NOMO-1 (cell line): ENCODE measurements around the gene GPX4.

ENCODE experiments used
- DNase-seq, 2 experiments: peaks; one replicate each; lab custom pipeline; 2025; ENCODE audit not compliant: unreplicated experiment in 2 of 2; lab: John Stamatoyannopoulos, UW

GPX4 gene

GRCh38 chr19:1102407-1103131 lies 1.2 kb upstream of the GPX4 start:
- peak; percentile 45 to 81 for DNase-seq

DNA sequence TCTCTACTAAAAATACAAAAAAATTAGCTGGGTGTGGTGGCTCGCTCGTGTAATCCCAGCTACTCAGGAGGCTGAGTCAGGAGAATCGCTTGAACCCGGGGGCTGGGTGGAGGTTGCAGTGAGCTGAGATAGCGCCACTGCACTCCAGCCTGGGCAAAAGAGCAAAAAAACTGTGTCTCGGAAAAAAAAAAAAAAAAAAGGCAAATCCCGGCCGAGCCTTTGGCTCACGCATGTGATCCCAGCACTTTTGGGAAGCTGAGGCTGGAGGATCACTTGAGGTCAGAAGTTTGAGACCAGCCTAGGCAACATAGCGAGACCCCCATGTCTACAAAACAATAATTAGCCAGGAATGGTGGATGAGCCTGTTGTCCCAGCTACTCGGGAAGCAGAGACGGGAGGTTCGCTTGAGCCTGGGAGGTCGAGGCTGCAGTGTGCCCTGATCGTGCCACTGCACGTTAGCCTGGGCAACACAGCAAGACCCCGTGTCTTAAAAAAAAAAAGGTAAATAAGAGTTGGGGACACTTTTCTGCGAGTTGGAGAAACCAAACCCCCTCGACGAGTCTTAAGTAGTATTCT lies 574 bp upstream of the GPX4 start:
- no peak for DNase-seq

DNA sequence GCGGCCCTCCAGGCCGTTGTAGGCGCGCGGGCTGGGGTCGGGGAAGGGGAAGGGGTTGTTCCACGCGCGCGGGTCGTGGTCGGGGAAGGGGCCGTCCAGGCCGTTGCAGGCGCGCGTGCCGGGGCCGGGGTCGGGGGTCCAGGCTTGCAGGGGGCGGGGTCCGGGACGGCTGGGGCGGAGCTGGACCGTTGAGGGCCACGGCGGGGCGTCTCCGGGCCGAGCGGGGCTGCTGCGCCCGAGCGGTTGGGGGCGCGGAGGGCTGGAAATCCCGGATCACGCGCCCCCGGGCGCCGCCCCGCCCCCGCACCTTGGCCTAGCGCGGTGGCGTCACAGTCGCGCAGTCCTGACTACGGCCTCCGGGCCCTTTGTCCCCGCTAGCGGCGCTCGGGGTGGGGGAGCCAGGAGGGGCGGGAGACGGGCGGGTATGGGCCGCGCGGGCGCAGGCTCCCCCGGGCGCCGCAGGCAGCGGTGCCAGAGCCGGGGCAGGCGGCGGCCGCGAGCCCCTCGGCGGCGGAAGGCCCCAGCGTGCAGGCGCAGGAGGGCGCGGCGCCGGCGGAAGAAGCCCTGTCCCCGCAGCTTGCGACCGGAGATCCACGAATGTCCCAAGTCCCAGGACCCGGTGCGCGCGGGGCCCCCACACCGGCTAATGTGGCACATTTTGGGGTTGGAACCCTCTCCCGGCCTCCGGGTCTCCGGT lies 665 bp downstream of the GPX4 start:
- DNase-seq: peak; percentile 53 to 57

GRCh38 chr19:1105008-1105872 lies 1.4 kb downstream of the GPX4 start:
- no peak for DNase-seq

DNA sequence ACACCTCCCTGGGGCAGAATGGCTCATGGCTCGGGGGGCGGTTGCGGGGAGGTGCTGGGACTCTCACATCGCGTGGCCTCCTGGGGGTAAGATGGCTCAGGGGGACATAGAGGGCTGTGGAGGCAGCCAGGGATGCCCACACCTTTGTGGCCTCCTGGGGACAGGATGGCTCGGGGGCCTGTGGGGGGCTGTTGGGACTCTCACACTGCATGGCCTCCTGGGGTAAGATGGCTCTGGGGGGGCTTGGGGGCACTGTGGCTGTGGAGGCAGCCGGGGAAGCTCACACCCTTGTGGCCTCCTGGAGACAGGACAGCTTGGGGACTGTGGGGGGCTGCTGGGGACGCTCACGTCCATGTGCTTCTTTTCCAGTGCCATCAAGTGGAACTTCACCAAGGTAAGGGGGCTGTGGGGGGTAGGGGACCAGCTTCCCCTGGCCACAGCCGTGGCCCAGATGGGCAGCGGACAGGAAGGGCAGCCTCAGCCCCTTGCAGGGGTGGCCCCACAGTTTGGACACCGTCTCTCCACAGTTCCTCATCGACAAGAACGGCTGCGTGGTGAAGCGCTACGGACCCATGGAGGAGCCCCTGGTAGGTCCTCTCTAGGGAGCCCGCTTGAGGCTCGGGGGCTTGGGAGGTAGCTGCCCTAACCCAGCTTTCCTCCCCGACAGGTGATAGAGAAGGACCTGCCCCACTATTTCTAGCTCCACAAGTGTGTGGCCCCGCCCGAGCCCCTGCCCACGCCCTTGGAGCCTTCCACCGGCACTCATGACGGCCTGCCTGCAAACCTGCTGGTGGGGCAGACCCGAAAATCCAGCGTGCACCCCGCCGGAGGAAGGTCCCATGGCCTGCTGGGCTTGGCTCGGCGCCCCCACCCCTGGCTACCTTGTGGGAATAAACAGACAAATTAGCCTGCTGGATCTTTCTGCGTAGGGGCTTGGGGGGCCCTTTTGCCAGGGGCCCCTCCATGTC lies 2.4 kb downstream of the GPX4 start:
- no peak for DNase-seq

- DNase-seq: peak; percentile 46 to 59
Measured at GRCh38 chr19:1106841-1107660, 3.3 kb downstream of the GPX4 start.

GRCh38 chr19:1107661-1108261 lies 4.0 kb downstream of the GPX4 start:
- DNase-seq: peak; percentile 19 to 24

GRCh38 chr19:1108291-1109031 lies 4.7 kb downstream of the GPX4 start:
- no peak for DNase-seq

- DNase-seq: no peak
Measured at GRCh38 chr19:1109032-1109551, 5.3 kb downstream of the GPX4 start.

DNA sequence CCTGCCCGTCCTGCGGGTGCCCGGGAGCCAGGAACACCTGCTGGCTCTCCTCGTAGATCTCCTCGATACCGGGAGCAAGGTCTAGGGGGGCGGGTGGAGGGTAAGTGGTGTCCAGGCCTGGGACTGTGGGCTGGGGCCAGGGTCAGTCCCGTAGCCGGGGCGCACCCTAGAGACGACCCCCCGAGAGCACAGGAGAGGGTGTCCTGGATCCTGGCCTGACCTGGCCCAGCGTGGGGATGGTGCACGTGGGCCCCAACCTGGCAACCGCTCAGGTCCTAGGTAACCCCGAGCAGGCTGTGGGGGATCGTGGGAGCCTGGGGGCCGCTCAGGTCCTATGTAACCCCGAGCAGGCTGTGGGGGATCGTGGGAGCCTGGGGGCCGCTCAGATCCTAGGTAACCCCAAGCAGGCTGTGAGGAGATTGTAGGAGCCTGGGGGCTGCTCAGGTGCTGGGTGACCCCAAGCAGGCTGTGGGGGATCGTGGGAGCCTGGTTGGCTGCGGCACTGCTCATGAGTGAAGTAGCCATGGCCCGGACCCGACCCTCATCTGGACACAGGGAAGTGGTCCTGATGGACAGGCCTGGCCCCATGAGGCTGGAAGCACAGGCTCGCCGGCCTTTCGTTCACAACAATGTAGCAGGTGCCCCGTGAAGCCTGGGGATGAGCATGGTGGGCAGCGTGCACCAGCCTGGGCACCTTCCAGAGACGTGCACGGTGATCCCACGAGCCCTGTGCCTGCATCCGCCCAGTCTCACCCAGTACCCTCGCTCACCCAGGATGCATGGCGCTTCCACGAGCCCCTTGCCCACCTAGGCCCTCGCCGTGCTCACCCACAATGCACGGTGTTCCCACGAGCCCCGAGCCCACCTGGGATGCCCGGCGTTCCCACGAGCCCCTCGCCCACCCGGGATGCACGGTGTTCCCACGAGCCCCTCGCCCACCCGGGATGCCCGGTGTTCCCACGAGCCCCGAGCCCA lies 6.2 kb downstream of the GPX4 start:
- DNase-seq: no peak

DNA sequence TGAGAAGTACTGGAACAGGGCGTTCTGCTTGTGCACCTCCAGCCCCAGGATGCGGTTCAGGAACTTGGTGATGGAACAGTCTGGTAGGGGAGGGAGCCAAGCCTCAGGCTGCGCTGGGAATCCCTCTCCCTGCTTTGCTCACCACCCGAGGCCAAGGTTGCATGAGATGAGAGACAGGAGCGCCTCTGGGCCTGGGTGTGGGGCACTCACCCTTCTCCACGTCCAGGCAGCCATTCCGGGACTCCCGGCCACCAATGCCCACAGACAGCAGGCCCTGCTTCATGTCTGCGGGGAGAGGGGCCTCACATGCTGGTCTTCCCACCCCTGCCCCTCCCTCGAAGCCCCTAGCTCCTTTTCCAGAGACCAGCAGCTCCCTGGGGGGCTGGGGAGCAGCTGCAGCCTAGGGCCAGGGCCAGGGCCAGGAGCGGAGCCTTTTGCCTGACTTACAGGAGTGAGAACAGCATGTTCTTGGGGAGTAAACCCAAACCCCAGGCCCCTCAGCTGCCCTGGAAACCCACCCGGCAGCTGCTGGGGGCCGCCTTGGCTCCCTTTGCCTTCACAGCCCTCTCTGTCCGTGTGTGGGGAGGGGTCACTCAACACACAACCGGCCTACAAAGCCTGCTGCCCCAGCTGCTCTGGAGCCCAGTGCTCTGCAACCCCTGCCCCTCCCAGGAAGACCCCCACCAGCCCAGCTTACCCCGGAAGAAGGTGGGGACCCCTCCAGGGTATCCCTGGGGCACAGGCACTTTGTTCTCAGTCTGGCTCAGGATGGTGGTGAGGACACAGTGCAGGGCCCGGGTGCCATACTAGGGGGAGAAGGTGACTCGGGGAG lies 7.2 kb downstream of the GPX4 start:
- DNase-seq: no peak

DNA sequence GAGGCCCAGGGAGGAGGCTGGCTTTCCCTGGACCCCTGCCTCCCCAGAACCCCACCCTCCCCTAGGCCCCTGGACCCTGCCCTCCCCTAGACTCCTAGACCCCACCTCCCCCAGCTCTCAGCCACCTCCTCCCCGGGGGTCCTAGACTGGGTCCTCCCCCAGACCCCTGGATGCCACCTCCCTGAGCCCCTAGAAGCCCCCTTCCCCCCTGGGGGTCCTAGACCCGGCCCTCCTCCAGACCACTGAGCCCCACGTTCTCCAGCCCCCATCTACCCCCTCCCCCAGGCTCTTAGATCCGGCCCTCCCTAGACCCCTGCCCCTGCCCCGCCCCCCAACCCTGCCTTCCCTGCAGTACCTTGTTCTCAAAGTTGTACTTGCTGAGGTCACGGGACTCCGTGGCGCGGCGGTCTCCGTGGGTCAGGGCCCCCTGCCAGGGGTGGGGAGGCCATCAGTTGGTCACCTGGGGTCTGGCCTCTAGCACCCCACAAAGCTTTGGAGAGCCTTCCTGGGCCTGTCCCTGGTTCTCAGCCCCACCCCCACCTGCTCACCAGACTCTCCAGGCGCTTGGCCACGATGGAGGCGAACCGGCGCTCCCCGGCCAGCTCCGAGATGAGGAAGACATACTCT lies 8.0 kb downstream of the GPX4 start:
- DNase-seq: no peak

- DNase-seq: no peak
Measured at GRCh38 chr19:1112268-1113029, 8.7 kb downstream of the GPX4 start.
